Right lobe of liver (tissue), 6 donors: Measurements from ENCODE around the gene ANOS1. TPM values are rescaled to one million over a fixed set of nuclear protein-coding genes. Genes with fewer than 3 reads are reported as not detected.

Experiments used
- ATAC-seq, 4 donors: fragments of 200-7000 bp; cut with Tn5 transposase; one replicate each; pipeline ENCODE4 v1.9.1; 2020; ENCODE audit warnings: mild to moderate bottlenecking in 4 of 4, moderate library complexity in 4 of 4
- DNase-seq, 3 donors: peaks; one replicate each; pipeline ENCODE4 v3.0.0-alpha.2; 2020
- H3K27ac ChIP-seq, 3 donors: fragments of 200-600 bp; one replicate each; pipeline ENCODE4 v1.8.0; 2022
- H3K27me3 ChIP-seq, 2 donors: fragments of 200-600 bp; one replicate each; pipeline ENCODE4 v1.8.0; 2022
- H3K36me3 ChIP-seq, 4 donors: fragments of 200-600 bp; sonication (generic) in 1 of 4; one replicate each; pipeline versions ENCODE4 v1.5.1 to v1.8.0; 2017 to 2022; ENCODE audit warnings: control low read depth in 1 of 4
- H3K4me1 ChIP-seq, 4 donors: fragments of 200-600 bp; sonication (generic) in 1 of 4; one replicate each; pipeline versions ENCODE4 v1.5.1 to v1.8.0; 2017 to 2022; ENCODE audit warnings: control low read depth in 1 of 4
- H3K4me3 ChIP-seq, 3 donors: fragments of 200-600 bp; one replicate each; pipeline ENCODE4 v1.8.0; 2022
- H3K9me3 ChIP-seq, 4 donors: fragments of 200-600 bp; sonication (generic) in 1 of 4; one replicate each; pipeline versions ENCODE4 v1.5.1 to v1.8.0; 2017 to 2022; ENCODE audit warnings: control low read depth in 1 of 4
- CTCF ChIP-seq, 4 donors: fragments of 200-600 bp in 3 of 4; fragments of 450-650 bp in 1 of 4; IDR thresholded peaks; one replicate each; pipeline versions ENCODE4 v1.5.1 to v1.8.0; 2016 to 2022; ENCODE audit warnings: antibody characterized with exemption in 4 of 4, mild to moderate bottlenecking in 2 of 4
- POLR2A ChIP-seq: fragments of 450-650 bp; IDR thresholded peaks from one replicate; pipeline ENCODE4 v1.6.1; 2017; ENCODE audit warnings: antibody characterized with exemption, mild to moderate bottlenecking
- WGBS: methylation state at CpG from one replicate; pipeline ENCODE4 v1.1.6; 2018; ENCODE audit warnings: low coverage, low lambda C conversion rate; ENCODE audit not compliant: insufficient coverage; ENCODE audit errors: missing lambda C conversion rate; 5-methylcytosine and 5-hydroxymethylcytosine counted together
- intact Hi-C, 2 donors: fragments of 100-400 bp; cut with DNase I; formaldehyde crosslinking; loops; one replicate each; pipeline versions ENCODE4 v1.11.2 to v1.14.1; 2022
- total RNA-seq, 6 experiments: library from RNA; depleted of rRNA in 2 of 6; stranded (reverse); fragments of >200 nt in 2 of 6; fragmentation: NEBNext Ultra II Directional in 3 of 6; extraction: Animal tissue kit (Norgen Biotek cat#: 25700) in 3 of 6; gene quantifications; one replicate each; pipeline versions ENCODE4 v1.1.0 to v1.2.4, GENCODE V29; 2016 to 2023
- donor health status: DM: no; HTN: yes; CAD: no.
- donor health status: DM: no; HTN: no; CAD: no.
- donor health status: DM: no; HTN: no; CAD: no.
- donor health status: DM: no; HTN: yes; CAD: no.
- donor health status: DM: no; HTN: yes; CAD: no.

Gene ANOS1
- total RNA-seq, 6 experiments from 2014 or later: 0.22 to 0.81 (median 0.55) TPM

GRCh38 chrX:8604131-8604530 is 127.8 kb downstream of the ANOS1 start:
- WGBS: 55% methylated on average over 5 of the region's 5 CpGs
- no peak for ATAC-seq
- no peak overlapping the region for H3K27ac ChIP-seq

GRCh38 chrX:8591501-8591900 is 140.4 kb downstream of the ANOS1 start:
- TF ChIP-seq POLR2A (no peak), CTCF (IDR thresholded peaks at IDR 0.05) (no peak)
- ATAC-seq: no peak

More at GRCh38 chrX:8604131-8604530, 127.8 kb downstream of the ANOS1 start:
- DNase-seq: no peak
- no peaks in the 10 kb centered on the region for H3K4me1 ChIP-seq
- no peak overlapping the region for H3K4me3 ChIP-seq
- no peak for TF ChIP-seq POLR2A
- TF ChIP-seq CTCF (IDR thresholded peaks at IDR 0.05): no peak
- intact Hi-C loops: no loop called here
- H3K9me3 ChIP-seq: no peaks in the 10 kb centered on the region
- H3K27me3 ChIP-seq: no peaks in the 10 kb centered on the region
- no peaks in the 10 kb centered on the region for H3K36me3 ChIP-seq

GRCh38 chrX:8586953-8587352 is 145.0 kb downstream of the ANOS1 start:
- Histone ChIP-seq H3K36me3 (no peaks in the 10 kb centered on the region), H3K9me3 (no peaks in the 10 kb centered on the region), H3K27me3 (no peaks in the 10 kb centered on the region), H3K4me3 (no peak overlapping the region), H3K27ac (no peak overlapping the region), H3K4me1 (no peaks in the 10 kb centered on the region)
- no peak for DNase-seq
- intact Hi-C loops: no loop called here
- TF ChIP-seq POLR2A: no peak
- TF ChIP-seq CTCF (IDR thresholded peaks at IDR 0.05): no peak
- ATAC-seq: no peak

More at GRCh38 chrX:8591501-8591900, 140.4 kb downstream of the ANOS1 start:
- Histone ChIP-seq H3K4me1 (no peaks in the 10 kb centered on the region), H3K27ac (no peak overlapping the region), H3K36me3 (no peaks in the 10 kb centered on the region), H3K27me3 (no peaks in the 10 kb centered on the region), H3K9me3 (no peaks in the 10 kb centered on the region), H3K4me3 (no peak overlapping the region)
- intact Hi-C loops: no loop called here
- 50% methylated on average over 4 of the region's 4 CpGs for WGBS
- DNase-seq: no peak

GRCh38 chrX:8579602-8580001 is 152.3 kb downstream of the ANOS1 start:
- Histone ChIP-seq H3K36me3 (no peaks in the 10 kb centered on the region), H3K4me3 (no peak overlapping the region), H3K27ac (no peak overlapping the region), H3K4me1 (no peaks in the 10 kb centered on the region), H3K9me3 (no peaks in the 10 kb centered on the region), H3K27me3 (no peaks in the 10 kb centered on the region)
- ATAC-seq: no peak
- no peak for DNase-seq
- no peak for TF ChIP-seq CTCF (IDR thresholded peaks at IDR 0.05)
- TF ChIP-seq POLR2A: no peak
- 42% methylated on average over 5 of the region's 5 CpGs for WGBS
- intact Hi-C loops: no loop called here

GRCh38 chrX:8576821-8577220 is 155.1 kb downstream of the ANOS1 start:
- Histone ChIP-seq H3K4me3 (no peak overlapping the region), H3K9me3 (no peaks in the 10 kb centered on the region), H3K36me3 (no peaks in the 10 kb centered on the region), H3K4me1 (no peaks in the 10 kb centered on the region), H3K27ac (no peak overlapping the region), H3K27me3 (no peaks in the 10 kb centered on the region)
- DNase-seq: no peak
- 50% methylated on average over 1 of the region's 3 CpGs for WGBS
- no peak for ATAC-seq
- intact Hi-C loops: no loop called here
- TF ChIP-seq POLR2A (no peak), CTCF (IDR thresholded peaks at IDR 0.05) (no peak)
